ENCODE results near the gene EXOC6B.

GRCh38 chr2:72415781-72416475 lies 409.9 kb downstream of the EXOC6B start:
- TF ChIP-seq CTCF (IDR thresholded peaks at IDR 0.05; ENCODE audit: low read length): no peak
- TF ChIP-seq EZH2 (optimal IDR thresholded peaks at IDR 0.05; ENCODE audit: low read depth, low read length): no peak

Measured in MM.1S (cell line).